K562 (cell line): ENCODE measurements around the gene MTERF2. TPM values are rescaled to one million over a fixed set of nuclear protein-coding genes. Genes with fewer than 3 reads are reported as not detected.

ENCODE experiments used
- ADNP ChIP-seq: fragments of 200-800 bp; sonication (Bioruptor generic); IDR thresholded peaks from 2 replicates; pipeline ENCODE4 v1.6.1; 2016; ENCODE audit warnings: missing genetic modification characterization, missing compliant biosample characterization
- BCOR ChIP-seq: fragments of 450-650 bp; IDR thresholded peaks from 2 replicates; pipeline ENCODE4 v1.6.1; 2016
- CHAMP1 ChIP-seq: fragments of 450-650 bp; IDR thresholded peaks from 2 replicates; pipeline ENCODE4 v1.6.1; 2016; ENCODE audit warnings: mild to moderate bottlenecking
- DPF2 ChIP-seq: fragments of 450-650 bp; IDR thresholded peaks from 2 replicates; pipeline ENCODE4 v1.6.1; 2016
- EHMT2 ChIP-seq: fragments of 450-650 bp; IDR thresholded peaks from 2 replicates; pipeline ENCODE4 v1.6.1; 2018; ENCODE audit warnings: antibody characterized with exemption
- HEY1 ChIP-seq: fragments of 250-450 bp; sonication (Bioruptor Pico); IDR thresholded peaks from 2 replicates; pipeline ENCODE4 v1.5.0; 2020; ENCODE audit warnings: mild to moderate bottlenecking, moderate library complexity, borderline replicate concordance
- JUN ChIP-seq, 2 experiments: sonication (generic) in 1 of 2; formaldehyde crosslinking in 1 of 2; IDR thresholded peaks; 2 replicates each; pipeline versions ENCODE4 v1.6.1 to v1.8.0; 2012 to 2022; ENCODE audit warnings: borderline replicate concordance in 2 of 2, mild to moderate bottlenecking in 2 of 2, improper control_type of control experiment in 1 of 2, low read depth in 1 of 2, low read length in 1 of 2, missing genetic modification reagents in 1 of 2
- JUND ChIP-seq, 2 experiments: IDR thresholded peaks; 2 replicates in 1 of 2; 3 replicates in 1 of 2; pipeline ENCODE4 v1.6.1; 2011; ENCODE audit warnings: borderline replicate concordance in 2 of 2, low read depth in 2 of 2, low read length in 2 of 2, improper control_type of control experiment in 1 of 2, missing biosample characterization in 1 of 2, missing genetic modification characterization in 1 of 2, missing genetic modification reagents in 1 of 2
- MAFK ChIP-seq: IDR thresholded peaks from 2 replicates; pipeline ENCODE4 v1.6.1; 2011; ENCODE audit warnings: low read length, improper control_type of control experiment
- MTA3 ChIP-seq: fragments of 450-650 bp; formaldehyde crosslinking; IDR thresholded peaks from 2 replicates; pipeline ENCODE4 v1.6.1; 2017; ENCODE audit warnings: mild to moderate bottlenecking, borderline replicate concordance
- NCOA4 ChIP-seq: fragments of 450-650 bp; IDR thresholded peaks from 2 replicates; pipeline ENCODE4 v1.6.1; 2018; ENCODE audit warnings: mild to moderate bottlenecking; ENCODE audit not compliant: partially characterized antibody
- POLR2A ChIP-seq: fragments of 450-650 bp; conservative IDR thresholded peaks from 2 replicates; pipeline ENCODE4 v1.6.1; 2016
- PYGO2 ChIP-seq: fragments of 450-650 bp; IDR thresholded peaks from 2 replicates; pipeline ENCODE4 v1.6.1; 2016; ENCODE audit warnings: mild to moderate bottlenecking, missing genetic modification characterization, moderate library complexity, missing compliant biosample characterization
- SMARCE1 ChIP-seq: fragments of 450-650 bp; IDR thresholded peaks from 2 replicates; pipeline ENCODE4 v1.7.1; 2016; ENCODE audit warnings: mild to moderate bottlenecking
- STAT5A ChIP-seq: IDR thresholded peaks from 2 replicates; pipeline ENCODE4 v1.6.1; 2012; ENCODE audit warnings: low read length, inconsistent platforms, borderline replicate concordance
- ZFP1 ChIP-seq: fragments of 450-650 bp; formaldehyde crosslinking; IDR thresholded peaks from 2 replicates; pipeline ENCODE4 v1.4.0; 2020; ENCODE audit warnings: mild to moderate bottlenecking, mixed read lengths
- ZNF253 ChIP-seq: fragments of 250-450 bp; sonication (Bioruptor Pico); conservative IDR thresholded peaks from 2 replicates; pipeline ENCODE4 v1.6.1; 2021; ENCODE audit warnings: mild to moderate bottlenecking
- ZNF436 ChIP-seq: fragments of 250-450, 450-650 bp; sonication (Bioruptor Pico); formaldehyde crosslinking; IDR thresholded peaks from 2 replicates; pipeline ENCODE4 v1.7.0; 2020; ENCODE audit warnings: mild to moderate bottlenecking
- ZNF561 ChIP-seq: fragments of 450-650 bp; formaldehyde crosslinking; conservative IDR thresholded peaks from 2 replicates; pipeline ENCODE4 v1.4.0; 2020; ENCODE audit warnings: mild to moderate bottlenecking, moderate library complexity
- polyA plus RNA-seq, 8 experiments: library from polyadenylated mRNA; depleted of rRNA in 4 of 8; stranded (reverse) in 5 of 8; unstranded in 3 of 8; fragments of >200 nt; fragmentation: Nextera tagmentation in 2 of 8; fragmentation: Illumina TruSeq in 1 of 8; extraction: Ambion mirVana in 2 of 8; extraction: Trizol in 1 of 8; gene quantifications; 2 replicates each; pipeline versions ENCODE4 v1.2.1 to v1.2.3, GENCODE V29; 2011 to 2014; ENCODE audit warnings: inconsistent platforms in 1 of 8, missing spikeins in 1 of 8
- total RNA-seq, 7 experiments: library from RNA; depleted of rRNA in 6 of 7; stranded (reverse); fragments of >200 nt in 6 of 7; fragmentation: Illumina TruSeq in 2 of 7; extraction: Trizol in 2 of 7; gene quantifications; 2 replicates each; pipeline versions ENCODE4 v1.2.1 to v1.2.3, GENCODE V29; 2011 to 2021; ENCODE audit warnings: low replicate concordance in 1 of 7
- TF ChIP-seq, protein P1 (sequence below): fragments of 450-650 bp; IDR thresholded peaks from 2 replicates; pipeline ENCODE4 v1.6.1; 2017; ENCODE audit warnings: antibody characterized with exemption, mild to moderate bottlenecking
- TF ChIP-seq, protein P2 (sequence below): sonication (generic); formaldehyde crosslinking; IDR thresholded peaks from 2 replicates; pipeline ENCODE4 v1.8.1; 2023; ENCODE audit warnings: mild to moderate bottlenecking, missing genetic modification reagents

The MTERF2 gene
- total and polyA plus RNA-seq, 9 of the 15 experiments (the other 6 are each of a cell fraction or from before 2014, with no cell fraction given): 10.0 to 63.2 (median 33.2) TPM

DNA sequence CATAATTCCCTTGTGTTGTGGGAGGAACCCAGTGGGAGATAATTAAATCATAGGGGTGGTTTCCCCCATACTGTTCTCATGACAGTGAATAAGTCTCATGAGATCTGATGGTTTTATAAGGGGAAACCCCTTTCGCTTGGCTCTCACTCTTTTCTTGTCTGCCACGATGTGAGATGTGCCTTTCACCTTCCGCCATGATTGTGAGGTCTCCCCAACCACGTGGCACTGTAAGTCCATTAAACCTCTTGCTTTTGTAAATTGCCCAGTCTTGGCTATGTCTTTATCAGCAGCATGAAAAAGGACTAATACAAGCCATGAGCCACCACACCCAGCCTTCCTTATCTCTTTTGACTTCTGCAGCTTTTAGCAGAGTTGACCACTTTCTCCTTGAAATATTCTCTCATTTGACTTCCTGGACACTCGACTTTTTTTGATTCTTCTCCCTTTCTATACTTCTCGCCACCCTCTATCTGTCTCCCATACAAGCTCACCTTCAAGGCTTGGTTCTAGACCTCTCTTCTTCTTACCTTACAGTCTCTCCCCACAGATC lies 2.3 kb downstream of the MTERF2 start (continued):
- TF ChIP-seq, protein P1, sequence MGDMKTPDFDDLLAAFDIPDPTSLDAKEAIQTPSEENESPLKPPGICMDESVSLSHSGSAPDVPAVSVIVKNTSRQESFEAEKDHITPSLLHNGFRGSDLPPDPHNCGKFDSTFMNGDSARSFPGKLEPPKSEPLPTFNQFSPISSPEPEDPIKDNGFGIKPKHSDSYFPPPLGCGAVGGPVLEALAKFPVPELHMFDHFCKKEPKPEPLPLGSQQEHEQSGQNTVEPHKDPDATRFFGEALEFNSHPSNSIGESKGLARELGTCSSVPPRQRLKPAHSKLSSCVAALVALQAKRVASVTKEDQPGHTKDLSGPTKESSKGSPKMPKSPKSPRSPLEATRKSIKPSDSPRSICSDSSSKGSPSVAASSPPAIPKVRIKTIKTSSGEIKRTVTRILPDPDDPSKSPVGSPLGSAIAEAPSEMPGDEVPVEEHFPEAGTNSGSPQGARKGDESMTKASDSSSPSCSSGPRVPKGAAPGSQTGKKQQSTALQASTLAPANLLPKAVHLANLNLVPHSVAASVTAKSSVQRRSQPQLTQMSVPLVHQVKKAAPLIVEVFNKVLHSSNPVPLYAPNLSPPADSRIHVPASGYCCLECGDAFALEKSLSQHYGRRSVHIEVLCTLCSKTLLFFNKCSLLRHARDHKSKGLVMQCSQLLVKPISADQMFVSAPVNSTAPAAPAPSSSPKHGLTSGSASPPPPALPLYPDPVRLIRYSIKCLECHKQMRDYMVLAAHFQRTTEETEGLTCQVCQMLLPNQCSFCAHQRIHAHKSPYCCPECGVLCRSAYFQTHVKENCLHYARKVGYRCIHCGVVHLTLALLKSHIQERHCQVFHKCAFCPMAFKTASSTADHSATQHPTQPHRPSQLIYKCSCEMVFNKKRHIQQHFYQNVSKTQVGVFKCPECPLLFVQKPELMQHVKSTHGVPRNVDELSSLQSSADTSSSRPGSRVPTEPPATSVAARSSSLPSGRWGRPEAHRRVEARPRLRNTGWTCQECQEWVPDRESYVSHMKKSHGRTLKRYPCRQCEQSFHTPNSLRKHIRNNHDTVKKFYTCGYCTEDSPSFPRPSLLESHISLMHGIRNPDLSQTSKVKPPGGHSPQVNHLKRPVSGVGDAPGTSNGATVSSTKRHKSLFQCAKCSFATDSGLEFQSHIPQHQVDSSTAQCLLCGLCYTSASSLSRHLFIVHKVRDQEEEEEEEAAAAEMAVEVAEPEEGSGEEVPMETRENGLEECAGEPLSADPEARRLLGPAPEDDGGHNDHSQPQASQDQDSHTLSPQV: peak; percentile 98
- TF ChIP-seq NCOA4: no peak
- 0 out of 2 replicates have a peak, but pooled peaks have one; percentile 11 for TF ChIP-seq JUN (IDR thresholded peaks at IDR 0.05; ENCODE audit: borderline replicate concordance, low read depth, low read length)
- no peak for TF ChIP-seq JUN (CRISPR knock-in tag; IDR thresholded peaks at IDR 0.05; ENCODE audit: borderline replicate concordance)
- peak; percentile 94 for TF ChIP-seq EHMT2
- peak; percentile 79 for TF ChIP-seq SMARCE1
- peak; percentile 60 for TF ChIP-seq STAT5A
- TF ChIP-seq, protein P2, sequence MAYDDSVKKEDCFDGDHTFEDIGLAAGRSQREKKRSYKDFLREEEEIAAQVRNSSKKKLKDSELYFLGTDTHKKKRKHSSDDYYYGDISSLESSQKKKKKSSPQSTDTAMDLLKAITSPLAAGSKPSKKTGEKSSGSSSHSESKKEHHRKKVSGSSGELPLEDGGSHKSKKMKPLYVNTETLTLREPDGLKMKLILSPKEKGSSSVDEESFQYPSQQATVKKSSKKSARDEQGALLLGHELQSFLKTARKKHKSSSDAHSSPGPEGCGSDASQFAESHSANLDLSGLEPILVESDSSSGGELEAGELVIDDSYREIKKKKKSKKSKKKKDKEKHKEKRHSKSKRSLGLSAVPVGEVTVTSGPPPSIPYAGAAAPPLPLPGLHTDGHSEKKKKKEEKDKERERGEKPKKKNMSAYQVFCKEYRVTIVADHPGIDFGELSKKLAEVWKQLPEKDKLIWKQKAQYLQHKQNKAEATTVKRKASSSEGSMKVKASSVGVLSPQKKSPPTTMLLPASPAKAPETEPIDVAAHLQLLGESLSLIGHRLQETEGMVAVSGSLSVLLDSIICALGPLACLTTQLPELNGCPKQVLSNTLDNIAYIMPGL (CRISPR knock-in tag): no peak
- 0 out of 2 replicates have a peak, but pooled peaks have one; percentile 42 for TF ChIP-seq MTA3
- peak; percentile 78; the same call in 1 of the 2 replicates for TF ChIP-seq ADNP (tag)
- no peak for TF ChIP-seq ZNF253 (CRISPR knock-in tag)
- TF ChIP-seq HEY1 (CRISPR knock-in tag): no peak
- peak; percentile 62; the same call in 1 of the 2 replicates for TF ChIP-seq PYGO2 (tag)
- peak; percentile 53; the same call in 1 of the 2 replicates for TF ChIP-seq JUND (IDR thresholded peaks at IDR 0.05; ENCODE audit: borderline replicate concordance, low read depth, low read length)
- no peak; the same call in 2 of the 3 replicates for TF ChIP-seq JUND (tag; IDR thresholded peaks at IDR 0.05; ENCODE audit: borderline replicate concordance, low read depth, low read length)
- TF ChIP-seq POLR2A: no peak
- no peak for TF ChIP-seq ZFP1
- peak; percentile 95 for TF ChIP-seq DPF2
- no peak for TF ChIP-seq ZNF561 (CRISPR knock-in tag)
- TF ChIP-seq CHAMP1: peak; percentile 81; the same call in 1 of the 2 replicates
- TF ChIP-seq ZNF436 (CRISPR knock-in tag): no peak
- TF ChIP-seq BCOR: 0 out of 2 replicates have a peak, but pooled peaks have one; percentile 41
- TF ChIP-seq MAFK: no peak
